Activated CD4-positive, CD25-positive, alpha-beta regulatory T cell (primary cell): Measurements from ENCODE around the gene WRNIP1.

Source experiments
- DNase-seq, 4 experiments: peaks; one replicate each; lab custom pipeline; 2025; lab: John Stamatoyannopoulos, UW

WRNIP1 gene

GRCh38 chr6:2765166-2765895, at the start of gene WRNIP1:
TSS of gene WRNIP1 (plus strand) at chr6:2765393. CDS start at chr6:2765623, 230 bp downstream.
- peak; percentile 91 to 95 (median 92) for DNase-seq

GRCh38 chr6:2715737-2716136, 49.5 kb upstream of the WRNIP1 start:
- no peak for DNase-seq

- DNase-seq: no peak
These were observed 48.1 kb upstream of the WRNIP1 start for GRCh38 chr6:2716936-2717700.

GRCh38 chr6:2718334-2719092, 46.7 kb upstream of the WRNIP1 start:
- DNase-seq: no peak

GRCh38 chr6:2719093-2719455, 46.1 kb upstream of the WRNIP1 start:
- DNase-seq: no peak

- DNase-seq: no peak
These were observed 44.0 kb upstream of the WRNIP1 start for GRCh38 chr6:2721219-2721618.

- no peak for DNase-seq
These were observed 39.7 kb upstream of the WRNIP1 start for GRCh38 chr6:2725364-2725988.

GRCh38 chr6:2725999-2726567, 39.1 kb upstream of the WRNIP1 start:
- no peak for DNase-seq

- DNase-seq: no peak
These were observed 35.3 kb upstream of the WRNIP1 start for GRCh38 chr6:2729921-2730320.

- no peak for DNase-seq
These were observed 34.7 kb upstream of the WRNIP1 start for GRCh38 chr6:2730353-2731107.

GRCh38 chr6:2731281-2731909, 33.8 kb upstream of the WRNIP1 start:
- no peak for DNase-seq

GRCh38 chr6:2732503-2733089, 32.6 kb upstream of the WRNIP1 start:
- no peak for DNase-seq

- DNase-seq: peak in 2 of 4 experiments; percentile 3 to 6
These were observed 31.9 kb upstream of the WRNIP1 start for GRCh38 chr6:2733324-2733723.

GRCh38 chr6:2733736-2734480, 31.3 kb upstream of the WRNIP1 start:
- DNase-seq: no peak

- no peak for DNase-seq
These were observed 30.6 kb upstream of the WRNIP1 start for GRCh38 chr6:2734488-2735166.

GRCh38 chr6:2737885-2738284, 27.3 kb upstream of the WRNIP1 start:
- no peak for DNase-seq

- DNase-seq: peak in 1 of 4 experiments; percentile 21
These were observed 26.7 kb upstream of the WRNIP1 start for GRCh38 chr6:2738373-2738979.

- DNase-seq: no peak
These were observed 25.9 kb upstream of the WRNIP1 start for GRCh38 chr6:2739335-2739734.

- DNase-seq: no peak
These were observed 24.6 kb upstream of the WRNIP1 start for GRCh38 chr6:2740581-2740980.
